Tibial nerve (tissue), 4 donors: ENCODE measurements around the gene VAT1L. TPM values are rescaled to one million over a fixed set of nuclear protein-coding genes. Genes with fewer than 3 reads are reported as not detected.
"Not testable (repeated sequence)": the region's sequence is repeated elsewhere in the genome, so short reads cannot be mapped to it uniquely, and the experiment has no call there.

ENCODE experiments used
- DNase-seq, 2 donors: peaks; one replicate each; pipeline ENCODE4 v3.0.0-alpha.2; 2019; ENCODE audit warnings: low spot score in 2 of 2
- H3K27ac ChIP-seq, 4 donors: fragments of 200-600 bp; sonication (generic) in 3 of 4; one replicate each; pipeline ENCODE4 v1.5.1; 2017 to 2019; ENCODE audit warnings: mild to moderate bottlenecking in 1 of 4
- H3K27me3 ChIP-seq, 2 donors: fragments of 200-600 bp; sonication (generic) in 1 of 2; one replicate each; pipeline versions ENCODE4 v1.5.1 to v1.6.0; 2017 to 2019
- H3K36me3 ChIP-seq, 3 donors: fragments of 200-600 bp; sonication (generic); one replicate each; pipeline ENCODE4 v1.5.1; 2018 to 2019
- H3K4me1 ChIP-seq, 4 donors: fragments of 200-600 bp; sonication (generic) in 3 of 4; one replicate each; pipeline ENCODE4 v1.5.1; 2017 to 2019
- H3K4me3 ChIP-seq, 4 donors: fragments of 200-600 bp; sonication (generic) in 3 of 4; one replicate each; pipeline ENCODE4 v1.5.1; 2017 to 2019; ENCODE audit warnings: mild to moderate bottlenecking in 1 of 4, moderate library complexity in 1 of 4
- H3K9me3 ChIP-seq, 4 donors: fragments of 200-600 bp; sonication (generic) in 3 of 4; one replicate each; pipeline ENCODE4 v1.5.1; 2017 to 2019
- CTCF ChIP-seq, 5 experiments: fragments of 200-600 bp in 3 of 5; fragments of 450-650 bp in 2 of 5; sonication (generic) in 3 of 5; IDR thresholded peaks; one replicate each; pipeline ENCODE4 v1.5.1; 2016 to 2019; ENCODE audit warnings: antibody characterized with exemption in 5 of 5, mild to moderate bottlenecking in 3 of 5, moderate library complexity in 2 of 5
- EP300 ChIP-seq, 2 donors: sonication (generic); formaldehyde crosslinking; IDR thresholded peaks; one replicate each; pipeline ENCODE4 v1.6.1; 2017; ENCODE audit warnings: antibody characterized with exemption in 2 of 2, mild to moderate bottlenecking in 1 of 2
- POLR2A ChIP-seq, 2 donors: fragments of 450-650 bp; IDR thresholded peaks; one replicate each; pipeline ENCODE4 v1.6.1; 2017; ENCODE audit warnings: antibody characterized with exemption in 2 of 2, mild to moderate bottlenecking in 2 of 2, moderate library complexity in 2 of 2
- WGBS, 2 donors: methylation state at CpG; one replicate each; pipeline ENCODE4 v1.1.5; 2018; 5-methylcytosine and 5-hydroxymethylcytosine counted together
- total RNA-seq, 4 donors: library from RNA; depleted of rRNA; stranded (reverse); fragments of >200 nt; gene quantifications; one replicate each; pipeline ENCODE4 v1.1.0, GENCODE V29; 2016

Gene VAT1L
- total RNA-seq, 4 donors from 2014 or later, result 7.2 to 21.6 (median 19.5) TPM

GRCh38 chr16:77985111-77985510 lies 196.7 kb downstream of the VAT1L start:
- DNase-seq, result no peak
- H3K4me1 ChIP-seq, result peaks cover 0 to 10% (median 0%) of the 10 kb centered on the region in 4 donors
- no peaks in the 10 kb centered on the region for H3K36me3 ChIP-seq
- H3K27me3 ChIP-seq, result no peaks in the 10 kb centered on the region
- no peak overlapping the region for H3K27ac ChIP-seq
- TF ChIP-seq CTCF (IDR thresholded peaks at IDR 0.05) (no peak), POLR2A (IDR thresholded peaks at IDR 0.05) (no peak)
- no peak overlapping the region for H3K4me3 ChIP-seq
- 85 to 92% methylated on average over 3 of the region's 3 CpGs for WGBS, 2 donors
- no peaks in the 10 kb centered on the region for H3K9me3 ChIP-seq

- TF ChIP-seq EP300 (IDR thresholded peaks at IDR 0.05) (no peak), CTCF (IDR thresholded peaks at IDR 0.05) (no peak), POLR2A (IDR thresholded peaks at IDR 0.05) (no peak)
- Histone ChIP-seq H3K27me3 (no peaks in the 10 kb centered on the region), H3K36me3 (no peaks in the 10 kb centered on the region), H3K27ac (no peak overlapping the region), H3K9me3 (no peaks in the 10 kb centered on the region), H3K4me3 (no peak overlapping the region), H3K4me1 (peaks cover 0 to 10% (median 0%) of the 10 kb centered on the region in 4 donors)
- no peak for DNase-seq
- 92 to 95% methylated on average over 7 of the region's 7 CpGs for WGBS, 2 donors
Observed at GRCh38 chr16:77986011-77986740, 197.8 kb downstream of the VAT1L start.

- TF ChIP-seq CTCF (IDR thresholded peaks at IDR 0.05) (no peak), EP300 (IDR thresholded peaks at IDR 0.05) (no peak)
- Histone ChIP-seq H3K4me1 (peaks cover 0 to 10% (median 0%) of the 10 kb centered on the region in 4 donors), H3K36me3 (no peaks in the 10 kb centered on the region), H3K9me3 (no peaks in the 10 kb centered on the region), H3K4me3 (no peak overlapping the region), H3K27me3 (no peaks in the 10 kb centered on the region), H3K27ac (no peak overlapping the region)
- DNase-seq, result no peak
- 41 to 45% methylated on average over 2 of the region's 2 CpGs for WGBS, 2 donors
Observed at GRCh38 chr16:77987810-77988209, 199.4 kb downstream of the VAT1L start.

GRCh38 chr16:77989846-77990245 lies 201.5 kb downstream of the VAT1L start:
- TF ChIP-seq CTCF (IDR thresholded peaks at IDR 0.05), result no peak
- no peak for TF ChIP-seq POLR2A (IDR thresholded peaks at IDR 0.05)
- no peak for TF ChIP-seq EP300 (IDR thresholded peaks at IDR 0.05)
- H3K9me3 ChIP-seq, result no peaks in the 10 kb centered on the region
- H3K27me3 ChIP-seq, result no peaks in the 10 kb centered on the region
- no peak overlapping the region for H3K4me3 ChIP-seq
- no peaks in the 10 kb centered on the region for H3K36me3 ChIP-seq
- H3K4me1 ChIP-seq, result peaks cover 0 to 17% (median 0%) of the 10 kb centered on the region in 4 donors
- no peak overlapping the region for H3K27ac ChIP-seq
- WGBS, 2 donors, result 74 to 79% methylated on average over 4 of the region's 4 CpGs
- DNase-seq, result no peak

- DNase-seq, result no peak
- Histone ChIP-seq H3K4me1 (peaks cover 0 to 17% (median 0%) of the 10 kb centered on the region in 4 donors), H3K27ac (no peak overlapping the region), H3K4me3 (no peak overlapping the region), H3K9me3 (no peaks in the 10 kb centered on the region), H3K27me3 (no peaks in the 10 kb centered on the region), H3K36me3 (no peaks in the 10 kb centered on the region)
- 66 to 77% methylated on average over 4 of the region's 4 CpGs for WGBS, 2 donors
- no peak for TF ChIP-seq POLR2A (IDR thresholded peaks at IDR 0.05)
- TF ChIP-seq CTCF (IDR thresholded peaks at IDR 0.05), result no peak
Observed at GRCh38 chr16:77991701-77992100, 203.3 kb downstream of the VAT1L start.

- DNase-seq, H3K27me3 ChIP-seq, H3K9me3 ChIP-seq, H3K27ac ChIP-seq, H3K4me3 ChIP-seq, H3K36me3 ChIP-seq: not testable (repeated sequence)
- peaks cover 0 to 17% (median 0%) of the 10 kb centered on the region in 4 donors for H3K4me1 ChIP-seq
- 41 to 51% methylated on average over 2 of the region's 2 CpGs for WGBS, 2 donors
Observed at GRCh38 chr16:77992381-77992780, 204.0 kb downstream of the VAT1L start.
